GM12864 (cell line): ENCODE results near the gene RAD51C.
"Not testable (repeated sequence)": the region's sequence is repeated elsewhere in the genome, so short reads cannot be mapped to it uniquely, and the experiment has no call there.

ENCODE experiments used
- DNase-seq: peaks from one replicate; pipeline ENCODE4 v3.0.0-alpha.2; 2011; ENCODE audit warnings: low read depth
- H3K4me3 ChIP-seq: 2 replicates; pipeline ENCODE4 v1.5.1; 2011; ENCODE audit warnings: mild to moderate bottlenecking, low read depth, low read length, control low read depth
- TF ChIP-seq, protein P1 (sequence below): IDR thresholded peaks from 2 replicates; pipeline ENCODE4 v1.5.1; 2011; ENCODE audit warnings: low read depth, mild to moderate bottlenecking, moderate library complexity, low read length, control low read depth, inconsistent platforms; ENCODE audit errors: missing control alignments

RAD51C gene

DNA sequence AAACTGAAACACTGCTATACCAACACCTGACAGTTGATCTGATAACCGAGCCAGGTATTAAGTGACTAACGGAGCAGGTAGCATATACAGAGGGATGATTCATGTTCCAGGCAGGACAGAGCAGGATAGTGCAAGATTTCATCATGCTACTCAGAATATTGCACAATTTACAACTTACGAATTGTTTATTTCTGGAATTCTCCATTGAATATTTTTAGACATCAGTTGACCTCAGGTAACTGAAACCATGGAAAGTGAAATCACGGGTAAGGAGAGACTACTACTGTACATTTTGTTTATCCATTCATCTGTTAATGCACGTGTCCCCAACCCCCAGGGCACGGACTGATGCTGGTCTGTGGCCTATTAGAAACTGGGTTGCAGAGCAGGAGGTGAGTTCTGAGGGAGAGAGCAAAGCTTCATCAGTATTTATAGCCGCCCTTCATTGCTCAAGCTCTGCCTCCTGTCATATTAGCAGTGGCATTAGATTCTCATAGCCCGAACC is 48.8 kb downstream of the RAD51C start:
- TF ChIP-seq, protein P1, sequence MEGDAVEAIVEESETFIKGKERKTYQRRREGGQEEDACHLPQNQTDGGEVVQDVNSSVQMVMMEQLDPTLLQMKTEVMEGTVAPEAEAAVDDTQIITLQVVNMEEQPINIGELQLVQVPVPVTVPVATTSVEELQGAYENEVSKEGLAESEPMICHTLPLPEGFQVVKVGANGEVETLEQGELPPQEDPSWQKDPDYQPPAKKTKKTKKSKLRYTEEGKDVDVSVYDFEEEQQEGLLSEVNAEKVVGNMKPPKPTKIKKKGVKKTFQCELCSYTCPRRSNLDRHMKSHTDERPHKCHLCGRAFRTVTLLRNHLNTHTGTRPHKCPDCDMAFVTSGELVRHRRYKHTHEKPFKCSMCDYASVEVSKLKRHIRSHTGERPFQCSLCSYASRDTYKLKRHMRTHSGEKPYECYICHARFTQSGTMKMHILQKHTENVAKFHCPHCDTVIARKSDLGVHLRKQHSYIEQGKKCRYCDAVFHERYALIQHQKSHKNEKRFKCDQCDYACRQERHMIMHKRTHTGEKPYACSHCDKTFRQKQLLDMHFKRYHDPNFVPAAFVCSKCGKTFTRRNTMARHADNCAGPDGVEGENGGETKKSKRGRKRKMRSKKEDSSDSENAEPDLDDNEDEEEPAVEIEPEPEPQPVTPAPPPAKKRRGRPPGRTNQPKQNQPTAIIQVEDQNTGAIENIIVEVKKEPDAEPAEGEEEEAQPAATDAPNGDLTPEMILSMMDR = no peak
- DNase-seq = no peak

DNA sequence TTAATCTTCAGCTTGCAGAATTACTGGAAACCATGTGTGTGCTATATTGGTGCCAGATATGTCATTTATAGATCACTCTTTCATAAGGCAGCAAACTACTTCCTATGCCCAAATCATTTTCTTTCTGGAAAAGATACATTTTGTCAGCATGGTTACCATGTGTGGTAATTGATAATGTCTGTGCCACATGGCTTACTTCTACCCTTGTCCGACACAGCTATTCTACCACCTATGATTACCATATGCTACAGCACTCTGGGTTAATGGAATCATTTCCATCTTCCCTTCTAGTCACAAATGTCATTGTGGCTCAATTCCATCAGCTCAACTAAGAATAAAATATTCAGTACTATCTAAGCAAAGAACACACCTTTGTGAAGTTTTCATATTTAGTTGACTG is 55.3 kb downstream of the RAD51C start:
- TF ChIP-seq, protein P1 = no peak
- no peak for DNase-seq
- no peak overlapping the region for H3K4me3 ChIP-seq

More for the DNA sequence above, 48.8 kb downstream of the RAD51C start:
- no peak overlapping the region for H3K4me3 ChIP-seq

DNA sequence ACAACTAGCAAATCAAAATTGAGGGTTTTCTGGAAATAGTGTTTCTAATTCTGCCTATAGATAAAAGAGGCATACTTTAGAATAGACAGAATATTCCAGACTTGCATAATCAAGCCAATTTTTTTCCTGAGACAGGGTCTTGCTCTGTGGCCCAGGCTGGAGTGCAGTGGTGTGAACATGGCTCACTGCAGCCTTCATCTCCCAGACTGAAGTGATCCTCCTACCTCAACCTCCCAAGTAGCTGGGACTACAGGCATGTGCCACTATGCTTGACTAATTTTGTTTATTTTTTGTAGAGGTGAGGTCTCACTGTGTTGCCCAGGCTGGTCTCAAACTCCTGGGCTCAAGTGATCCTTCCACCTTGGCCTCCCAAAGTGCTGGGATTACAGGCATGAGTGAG is 57.2 kb downstream of the RAD51C start:
- DNase-seq, H3K4me3 ChIP-seq: not testable (repeated sequence)

DNA sequence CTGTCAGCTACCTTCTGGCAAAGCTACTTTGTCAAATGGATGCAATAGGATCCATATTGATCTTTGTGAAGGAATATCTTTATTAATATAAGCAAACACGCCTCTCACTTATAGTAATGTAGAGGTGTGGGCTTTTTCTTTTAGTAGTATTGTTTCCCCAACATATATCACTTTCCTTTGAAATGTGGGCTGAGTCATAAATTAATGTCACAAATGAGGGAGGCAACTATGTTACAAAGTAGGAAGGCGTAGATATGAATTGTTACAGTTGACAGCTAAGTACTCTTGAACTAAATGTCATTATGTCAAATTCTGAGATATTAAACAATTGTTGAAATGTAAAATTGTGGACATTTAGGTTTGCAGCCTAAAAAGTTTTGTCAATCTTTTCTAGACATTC is 60.6 kb downstream of the RAD51C start:
- DNase-seq = no peak
- H3K4me3 ChIP-seq = no peak overlapping the region
- TF ChIP-seq, protein P1 = no peak

DNA sequence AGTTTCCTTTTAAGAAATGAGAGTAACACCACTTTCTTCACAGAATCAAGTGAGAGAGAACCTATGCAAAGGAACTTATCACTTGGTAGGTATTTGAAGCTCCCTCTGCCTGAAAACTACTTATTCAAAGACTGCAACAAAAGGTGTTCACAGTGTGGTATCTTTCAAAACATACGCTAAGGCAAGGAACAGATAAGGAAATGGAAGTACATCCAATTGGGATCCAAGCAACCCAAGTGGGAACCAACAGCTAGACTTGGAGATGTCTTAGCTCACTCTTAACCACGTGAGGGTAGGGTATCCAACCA is 62.8 kb downstream of the RAD51C start:
- H3K4me3 ChIP-seq = peak overlapping the region; percentile 65
- no peak for DNase-seq
- TF ChIP-seq, protein P1 = no peak

DNA sequence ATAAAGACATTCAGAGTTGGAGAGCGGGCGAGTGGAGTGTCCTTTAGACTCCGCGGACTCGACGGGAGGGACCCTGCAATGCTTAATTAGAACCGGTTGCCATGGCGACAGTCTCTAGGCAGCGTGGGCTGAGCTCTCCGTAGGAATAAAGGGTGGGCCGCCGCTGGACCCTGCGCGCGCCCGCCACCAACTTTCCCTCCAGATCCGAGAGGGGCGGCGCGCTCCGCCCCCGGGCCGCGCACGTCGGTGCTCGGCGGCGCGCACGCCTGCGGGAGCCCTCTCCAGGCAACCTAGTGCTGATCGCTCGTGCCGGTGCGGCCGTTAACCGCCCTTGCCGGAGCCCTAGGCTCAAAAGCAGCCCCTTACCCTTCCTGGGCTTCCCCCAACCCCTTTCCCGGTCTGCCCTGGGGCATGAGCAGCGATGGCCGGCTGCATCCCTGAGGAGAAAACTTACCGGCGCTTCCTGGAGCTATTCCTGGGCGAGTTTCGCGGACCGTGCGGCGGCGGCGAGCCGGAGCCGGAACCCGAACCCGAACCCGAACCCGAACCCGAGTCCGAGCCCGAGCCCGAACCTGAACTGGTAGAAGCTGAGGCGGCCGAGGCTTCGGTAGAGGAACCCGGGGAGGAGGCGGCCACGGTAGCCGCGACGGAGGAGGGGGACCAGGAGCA is 63.3 kb downstream of the RAD51C start, which contains the start of gene PPM1E:
Gene PPM1E (plus strand): TSS at position 278 of the 669 bp plus-strand sequence.
- TF ChIP-seq, protein P1 = no peak
- no peak for DNase-seq

DNA sequence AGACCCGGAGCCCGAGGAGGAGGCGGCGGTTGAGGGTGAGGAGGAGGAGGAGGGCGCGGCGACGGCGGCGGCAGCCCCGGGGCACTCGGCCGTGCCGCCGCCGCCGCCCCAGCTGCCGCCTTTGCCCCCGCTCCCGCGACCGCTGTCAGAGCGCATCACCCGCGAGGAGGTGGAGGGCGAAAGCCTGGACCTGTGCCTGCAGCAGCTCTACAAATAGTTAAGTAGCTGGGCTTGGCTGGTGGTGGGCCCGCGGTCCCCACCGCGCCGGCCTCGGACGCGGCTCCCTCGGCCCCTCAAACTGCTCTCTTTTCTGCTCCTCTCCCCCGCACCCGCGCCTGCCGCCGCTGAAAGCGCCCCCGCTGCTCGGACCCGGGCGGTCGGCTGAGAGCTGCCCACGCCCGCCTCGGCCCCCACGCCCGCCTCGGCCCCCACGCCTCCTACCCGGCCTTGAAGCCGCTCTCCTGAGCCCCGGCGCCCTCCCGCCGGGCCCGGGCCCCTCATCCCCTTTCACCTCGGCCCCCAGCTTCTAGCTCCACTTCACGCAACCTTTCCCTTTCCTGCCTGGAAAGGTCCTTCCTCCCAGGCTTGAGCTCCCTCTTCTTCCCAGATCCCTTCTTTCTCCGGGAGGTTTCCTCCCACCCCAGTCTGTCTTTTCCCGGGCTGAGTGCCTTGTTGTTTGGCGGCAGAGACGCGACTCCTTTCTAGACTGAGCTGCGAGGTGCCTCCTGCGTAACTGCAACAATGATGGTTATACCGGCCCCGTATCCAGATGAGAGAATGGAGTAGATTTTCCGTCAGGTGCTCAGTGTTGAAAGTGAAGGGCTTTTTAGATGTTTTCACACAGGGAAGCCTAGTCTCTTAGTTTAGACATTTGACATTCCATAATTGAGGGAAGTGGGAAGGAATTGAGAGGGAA is 64.1 kb downstream of the RAD51C start:
- DNase-seq = no peak
- TF ChIP-seq, protein P1 = no peak
- peak overlapping the region; percentile 65 for H3K4me3 ChIP-seq

More for the DNA sequence above, 63.3 kb downstream of the RAD51C start, which contains the start of gene PPM1E:
- peak within 1 kb of the TSS; percentile 65 for H3K4me3 ChIP-seq
